HG02571 (cell line): Measurements from ENCODE around the gene ZNF407.
"Not testable (repeated sequence)": the region's sequence is repeated elsewhere in the genome, so short reads cannot be mapped to it uniquely, and the experiment has no call there.

Experiments
- ATAC-seq: cut with Tn5 transposase; IDR thresholded peaks from one replicate; pipeline ENCODE4 v1.9.1; 2021; ENCODE audit warnings: mild to moderate bottlenecking, moderate library complexity; ENCODE audit not compliant: unreplicated experiment

The ZNF407 gene

GRCh38 chr18:74951165-74951760, 353.6 kb downstream of the ZNF407 start:
- no peak for ATAC-seq

GRCh38 chr18:74957588-74958224, 360.0 kb downstream of the ZNF407 start:
- no peak for ATAC-seq

- ATAC-seq = no peak
Measured at GRCh38 chr18:74959216-74959615, 361.5 kb downstream of the ZNF407 start.

GRCh38 chr18:74961596-74961995, 363.9 kb downstream of the ZNF407 start:
- no peak for ATAC-seq

- no peak for ATAC-seq
Measured at GRCh38 chr18:74963820-74964446, 366.3 kb downstream of the ZNF407 start.

GRCh38 chr18:74965682-74966081, 368.0 kb downstream of the ZNF407 start:
- no peak for ATAC-seq

GRCh38 chr18:74967438-74967837, 369.8 kb downstream of the ZNF407 start:
- ATAC-seq = no peak

- ATAC-seq = no peak
Measured at GRCh38 chr18:74967979-74968378, 370.3 kb downstream of the ZNF407 start.

GRCh38 chr18:74971358-74971757, 373.7 kb downstream of the ZNF407 start:
- not testable (repeated sequence) for ATAC-seq

GRCh38 chr18:74971776-74972175, 374.1 kb downstream of the ZNF407 start:
- not testable (repeated sequence) for ATAC-seq

GRCh38 chr18:74972354-74972753, 374.7 kb downstream of the ZNF407 start:
- ATAC-seq = no peak

- no peak for ATAC-seq
Measured at GRCh38 chr18:74975001-74975400, 377.3 kb downstream of the ZNF407 start.

GRCh38 chr18:74976331-74976909, 378.8 kb downstream of the ZNF407 start:
- ATAC-seq = no peak

GRCh38 chr18:74977041-74977440, 379.4 kb downstream of the ZNF407 start:
- no peak for ATAC-seq

GRCh38 chr18:74980669-74981068, 383.0 kb downstream of the ZNF407 start:
- no peak for ATAC-seq

GRCh38 chr18:74981476-74981875, 383.8 kb downstream of the ZNF407 start:
- ATAC-seq = no peak

- no peak for ATAC-seq
Measured at GRCh38 chr18:74982946-74983635, 385.4 kb downstream of the ZNF407 start.

- ATAC-seq = no peak
Measured at GRCh38 chr18:74989134-74989533, 391.5 kb downstream of the ZNF407 start.

- ATAC-seq = no peak
Measured at GRCh38 chr18:74990563-74991081, 393.0 kb downstream of the ZNF407 start.

- ATAC-seq = peak; percentile 87
Measured at GRCh38 chr18:74994502-74995418, 397.1 kb downstream of the ZNF407 start.
